Osteocyte (in vitro differentiated cells): ENCODE measurements around the gene TEAD2. TPM values are rescaled to one million over a fixed set of nuclear protein-coding genes. Genes with fewer than 3 reads are reported as not detected.
A peak's percentile ranks its signal among the peaks of the same experiment; 100 is the strongest.

Experiments
- DNase-seq: peaks from one replicate; pipeline ENCODE4 v3.0.0; 2021; ENCODE audit warnings: mixed read lengths; ENCODE audit not compliant: unreplicated experiment; ENCODE audit errors: extremely low spot score
- H3K27ac Mint-ChIP-seq: one replicate; pipeline ENCODE4 v1.8.0; 2021; ENCODE audit warnings: mild to moderate bottlenecking, mixed read lengths; ENCODE audit not compliant: unreplicated experiment
- H3K27me3 Mint-ChIP-seq: one replicate; pipeline ENCODE4 v1.8.0; 2021; ENCODE audit warnings: mixed read lengths; ENCODE audit not compliant: unreplicated experiment
- H3K36me3 Mint-ChIP-seq: one replicate; pipeline ENCODE4 v1.8.0; 2021; ENCODE audit warnings: mixed read lengths; ENCODE audit not compliant: unreplicated experiment
- H3K4me1 Mint-ChIP-seq: one replicate; pipeline ENCODE4 v1.8.0; 2021; ENCODE audit warnings: mixed read lengths; ENCODE audit not compliant: unreplicated experiment
- H3K4me3 Mint-ChIP-seq: one replicate; pipeline ENCODE4 v1.8.0; 2021; ENCODE audit warnings: mild to moderate bottlenecking, moderate library complexity, mixed read lengths; ENCODE audit not compliant: unreplicated experiment
- H3K9me3 Mint-ChIP-seq: one replicate; pipeline ENCODE4 v1.8.0; 2021; ENCODE audit warnings: mixed read lengths; ENCODE audit not compliant: unreplicated experiment
- CTCF ChIP-seq: fragments of 200-600 bp; sonication (generic); IDR thresholded peaks from 2 replicates; pipeline ENCODE4 v1.5.0; 2021; ENCODE audit warnings: antibody characterized with exemption, mild to moderate bottlenecking, moderate library complexity
- total RNA-seq: library from RNA; stranded (reverse); gene quantifications from 2 replicates; pipeline ENCODE4 v1.2.1, GENCODE V29; 2021

The TEAD2 gene
- total RNA-seq, 1 donor from 2014 or later, result 98.0 TPM

- Mint-ChIP-seq H3K9me3 (no peaks in the 10 kb centered on the region), H3K36me3 (peaks cover 54% of the 10 kb centered on the region), H3K4me1 (peaks cover 21% of the 10 kb centered on the region), H3K4me3 (no peak overlapping the region), H3K27me3 (no peaks in the 10 kb centered on the region), H3K27ac (peak overlapping the region; percentile 64)
- DNase-seq, result no peak
- no peak for TF ChIP-seq CTCF
Observed at GRCh38 chr19:49355909-49356353, 6.3 kb downstream of the TEAD2 start.

- no peak overlapping the region for H3K27ac Mint-ChIP-seq
- no peaks in the 10 kb centered on the region for H3K4me1 Mint-ChIP-seq
- DNase-seq, result no peak
- no peaks in the 10 kb centered on the region for H3K27me3 Mint-ChIP-seq
- H3K36me3 Mint-ChIP-seq, result peaks cover 68% of the 10 kb centered on the region
- no peaks in the 10 kb centered on the region for H3K9me3 Mint-ChIP-seq
- no peak for TF ChIP-seq CTCF
- no peak overlapping the region for H3K4me3 Mint-ChIP-seq
Observed at GRCh38 chr19:49349567-49349966, 12.6 kb downstream of the TEAD2 start.

GRCh38 chr19:49348305-49349189 is 13.7 kb downstream of the TEAD2 start:
- Mint-ChIP-seq H3K9me3 (no peaks in the 10 kb centered on the region), H3K27ac (no peak overlapping the region)
- no peak for DNase-seq

GRCh38 chr19:49347835-49348234 is 14.4 kb downstream of the TEAD2 start:
- H3K27ac Mint-ChIP-seq, result no peak overlapping the region
- H3K4me1 Mint-ChIP-seq, result no peaks in the 10 kb centered on the region
- no peak for DNase-seq
- H3K36me3 Mint-ChIP-seq, result peaks cover 64% of the 10 kb centered on the region
- peak; percentile 8 for TF ChIP-seq CTCF
- H3K4me3 Mint-ChIP-seq, result no peak overlapping the region
- H3K9me3 Mint-ChIP-seq, result no peaks in the 10 kb centered on the region
- no peaks in the 10 kb centered on the region for H3K27me3 Mint-ChIP-seq

More at GRCh38 chr19:49348305-49349189, 13.7 kb downstream of the TEAD2 start:
- Mint-ChIP-seq H3K4me3 (no peak overlapping the region), H3K4me1 (no peaks in the 10 kb centered on the region), H3K27me3 (no peaks in the 10 kb centered on the region), H3K36me3 (peaks cover 65% of the 10 kb centered on the region)
- no peak for TF ChIP-seq CTCF

GRCh38 chr19:49347191-49347590 is 15.0 kb downstream of the TEAD2 start:
- Mint-ChIP-seq H3K27me3 (no peaks in the 10 kb centered on the region), H3K4me3 (no peak overlapping the region), H3K9me3 (no peaks in the 10 kb centered on the region), H3K4me1 (no peaks in the 10 kb centered on the region), H3K36me3 (peaks cover 67% of the 10 kb centered on the region), H3K27ac (no peak overlapping the region)
- no peak for DNase-seq
- no peak for TF ChIP-seq CTCF
